PC-3 (cell line): ENCODE results near the gene CFTR.

Experiments
- CTCF ChIP-seq: fragments of 300-600 bp; sonication (generic); conservative IDR thresholded peaks from 2 replicates; pipeline ENCODE4 v1.5.1; 2017; ENCODE audit warnings: antibody characterized with exemption, low read depth, mild to moderate bottlenecking, low read length
- EZH2 ChIP-seq: fragments of 300-600 bp; sonication (generic); IDR thresholded peaks from one replicate; pipeline ENCODE4 v1.6.1; 2017; ENCODE audit warnings: antibody characterized with exemption, mild to moderate bottlenecking, low read length; ENCODE audit not compliant: unreplicated experiment

- TF ChIP-seq CTCF = no peak
- no peak for TF ChIP-seq EZH2
Measured at GRCh38 chr7:117603627-117604026, 123.8 kb downstream of the CFTR start.
